SK-MEL-5 (cell line): ENCODE data around the gene PPP1R12B. TPM values are rescaled to one million over a fixed set of nuclear protein-coding genes. Genes with fewer than 3 reads are reported as not detected.
A peak's percentile ranks its signal among the peaks of the same experiment; 100 is the strongest.
"Not testable (repeated sequence)": the region's sequence is repeated elsewhere in the genome, so short reads cannot be mapped to it uniquely, and the experiment has no call there.

Source experiments
- DNase-seq: peaks from one replicate; pipeline ENCODE4 v3.0.0-alpha.2; 2016; ENCODE audit warnings: low read depth, low spot score
- in situ Hi-C: cut with HindIII; loops from 2 replicates; pipeline ENCODE4 v1.10.0; 2016; ENCODE audit warnings: low sequenced_read_pairs, high pct_unique_total_duplicates, low pct_unique_long_range_greater_than_20kb
- total RNA-seq: library from RNA; depleted of rRNA; stranded (reverse); fragments of >200 nt; shearing (Covaris generic); gene quantifications from 2 replicates; pipeline ENCODE4 v1.2.3, GENCODE V29; 2014

Gene PPP1R12B
- total RNA-seq, 1 experiment from 2014 or later, result 18.6 TPM

- DNase-seq, in situ Hi-C loops: not testable (repeated sequence)
These were observed 111.1 kb downstream of the PPP1R12B start for GRCh38 chr1:202459470-202460142.

- DNase-seq, in situ Hi-C loops: not testable (repeated sequence)
These were observed 111.6 kb downstream of the PPP1R12B start for GRCh38 chr1:202460143-202460495.

GRCh38 chr1:202462342-202463076, 114.0 kb downstream of the PPP1R12B start:
- DNase-seq, result no peak
- in situ Hi-C loops, result no loop called here

GRCh38 chr1:202464153-202464742, 115.7 kb downstream of the PPP1R12B start:
- in situ Hi-C loops, result not testable (repeated sequence)
- peak; percentile 72 for DNase-seq

GRCh38 chr1:202465644-202466270, 117.3 kb downstream of the PPP1R12B start:
- in situ Hi-C loops, DNase-seq: not testable (repeated sequence)

- DNase-seq, in situ Hi-C loops: not testable (repeated sequence)
These were observed 117.8 kb downstream of the PPP1R12B start for GRCh38 chr1:202466339-202466738.

GRCh38 chr1:202467381-202467780, 118.9 kb downstream of the PPP1R12B start:
- in situ Hi-C loops, DNase-seq: not testable (repeated sequence)

GRCh38 chr1:202468695-202469094, 120.2 kb downstream of the PPP1R12B start:
- in situ Hi-C loops, DNase-seq: not testable (repeated sequence)

GRCh38 chr1:202469123-202469522, 120.6 kb downstream of the PPP1R12B start:
- DNase-seq, in situ Hi-C loops: not testable (repeated sequence)

GRCh38 chr1:202471246-202471645, 122.7 kb downstream of the PPP1R12B start:
- no peak for DNase-seq
- in situ Hi-C loops, result no loop called here

GRCh38 chr1:202472347-202473124, 124.0 kb downstream of the PPP1R12B start:
- peak; percentile 28 for DNase-seq
- in situ Hi-C loops, result not testable (repeated sequence)

GRCh38 chr1:202473266-202474045, 125.0 kb downstream of the PPP1R12B start:
- in situ Hi-C loops, DNase-seq: not testable (repeated sequence)

GRCh38 chr1:202479661-202480060, 131.2 kb downstream of the PPP1R12B start:
- DNase-seq, in situ Hi-C loops: not testable (repeated sequence)

- DNase-seq, in situ Hi-C loops: not testable (repeated sequence)
These were observed 132.1 kb downstream of the PPP1R12B start for GRCh38 chr1:202480640-202481039.

- DNase-seq, in situ Hi-C loops: not testable (repeated sequence)
These were observed 134.9 kb downstream of the PPP1R12B start for GRCh38 chr1:202483362-202483761.

- DNase-seq, in situ Hi-C loops: not testable (repeated sequence)
These were observed 135.5 kb downstream of the PPP1R12B start for GRCh38 chr1:202484032-202484431.

GRCh38 chr1:202484820-202485219, 136.3 kb downstream of the PPP1R12B start:
- DNase-seq, in situ Hi-C loops: not testable (repeated sequence)
